Panc1 (cell line): ENCODE results near the gene WDR4. TPM values are rescaled to one million over a fixed set of nuclear protein-coding genes. Genes with fewer than 3 reads are reported as not detected.

Experiments used
- ATAC-seq: fragments of 200-7000 bp; cut with Tn5 transposase; 2 replicates; pipeline ENCODE4 v1.9.1; 2020; ENCODE audit warnings: mild to moderate bottlenecking, moderate library complexity
- BruUV-seq: library from RNA; stranded (reverse); fragments of 400-500 nt; replicated peaks from 2 replicates; lab custom pipeline; 2021; lab: Mats Ljungman, UMichigan
- CTCF ChIA-PET: fragments of 300-600 bp; sonication (Branson Sonifier 250); formaldehyde crosslinking; loops from one replicate; lab custom pipeline; 2022; ENCODE audit warnings: antibody characterized with exemption; lab: Charles Lee
- POLR2A ChIA-PET: fragments of 300-600 bp; sonication (Branson Sonifier 250); formaldehyde crosslinking; loops from one replicate; lab custom pipeline; 2022; ENCODE audit warnings: antibody characterized with exemption; lab: Charles Lee
- DNase-seq: peaks from one replicate; pipeline ENCODE4 v3.0.0-alpha.2; 2010; ENCODE audit warnings: low read depth, low spot score
- H3K27ac ChIP-seq: 2 replicates; pipeline ENCODE4 v1.5.1; 2011; ENCODE audit warnings: mild to moderate bottlenecking, low read length, inconsistent platforms
- H3K27me3 ChIP-seq: fragments of 200-500 bp; sonication (Bioruptor generic); 2 replicates; pipeline ENCODE4 v1.6.0; 2014; ENCODE audit warnings: low read length, inconsistent platforms; ENCODE audit not compliant: control insufficient read depth, insufficient read depth
- H3K36me3 ChIP-seq: fragments of 200-500 bp; sonication (Bioruptor generic); 2 replicates; pipeline ENCODE4 v1.5.1; 2014; ENCODE audit warnings: inconsistent platforms, mild to moderate bottlenecking, low read length, moderate library complexity; ENCODE audit not compliant: control insufficient read depth, insufficient read depth
- H3K4me1 ChIP-seq: 2 replicates; pipeline ENCODE4 v1.5.1; 2011; ENCODE audit warnings: inconsistent platforms, mild to moderate bottlenecking, low read length, moderate library complexity; ENCODE audit not compliant: control insufficient read depth, insufficient read depth
- H3K4me3 ChIP-seq, 2 experiments: 2 replicates each; pipeline ENCODE4 v1.5.1; 2011 to 2012; ENCODE audit warnings: low read depth in 2 of 2, low read length in 2 of 2, mild to moderate bottlenecking in 2 of 2, inconsistent platforms in 1 of 2, moderate library complexity in 1 of 2
- H3K9me3 ChIP-seq: fragments of 200-500 bp; sonication (Bioruptor generic); 2 replicates; pipeline ENCODE4 v1.5.1; 2014; ENCODE audit warnings: low read depth, mild to moderate bottlenecking, inconsistent platforms, low read length, moderate library complexity; ENCODE audit not compliant: control insufficient read depth, insufficient read depth
- POLR2AphosphoS5 ChIP-seq: IDR thresholded peaks from 2 replicates; pipeline ENCODE4 v1.6.1; 2012; ENCODE audit warnings: mild to moderate bottlenecking, low read depth, low read length, moderate library complexity
- REST ChIP-seq, 2 experiments: IDR thresholded peaks; 2 replicates each; pipeline ENCODE4 v1.6.1; 2011 to 2012; ENCODE audit warnings: low read depth in 2 of 2, control low read depth in 1 of 2, low read length in 1 of 2, mild to moderate bottlenecking in 1 of 2, moderate library complexity in 1 of 2; ENCODE audit not compliant: insufficient read depth in 1 of 2
- SIN3A ChIP-seq: IDR thresholded peaks from 2 replicates; pipeline ENCODE4 v1.6.1; 2012; ENCODE audit warnings: low read depth, mild to moderate bottlenecking, low read length, moderate library complexity, borderline replicate concordance; ENCODE audit not compliant: insufficient read depth
- TCF7L2 ChIP-seq: IDR thresholded peaks from 2 replicates; pipeline ENCODE4 v1.6.1; 2011; ENCODE audit warnings: mild to moderate bottlenecking, low read depth, low read length, inconsistent platforms
- in situ Hi-C: cut with HindIII; loops from 2 replicates; pipeline ENCODE4 v1.10.0; 2016; ENCODE audit warnings: low sequenced_read_pairs, low pct_unique_long_range_greater_than_20kb
- intact Hi-C: fragments of 100-400 bp; cut with micrococcal nuclease; formaldehyde crosslinking; loops from one replicate; pipeline ENCODE4 v1.10.0; 2022; ENCODE audit not compliant: unreplicated experiment
- total RNA-seq: library from RNA; stranded (reverse); gene quantifications from one replicate; pipeline ENCODE4 v1.2.1, GENCODE V29; 2021; ENCODE audit not compliant: unreplicated experiment
- TF ChIP-seq, protein P1 (sequence below): fragments of 450-650 bp; IDR thresholded peaks from 2 replicates; pipeline ENCODE4 v1.5.1; 2017; ENCODE audit warnings: mild to moderate bottlenecking

WDR4 gene
- total RNA-seq, 1 experiment from 2014 or later = 36.7 TPM

GRCh38 chr21:42830456-42831455 is 48.6 kb downstream of the WDR4 start:
- BruUV-seq = no TSS peak
- POLR2A ChIA-PET = no interaction called here
- Histone ChIP-seq H3K36me3 (no peaks in the 10 kb centered on the region), H3K27ac (no peak overlapping the region), H3K9me3 (no peaks in the 10 kb centered on the region), H3K4me3 (no peak overlapping the region), H3K27me3 (no peaks in the 10 kb centered on the region), H3K4me1 (no peaks in the 10 kb centered on the region)
- DNase-seq (no peak), ATAC-seq (no peak)
- CTCF ChIA-PET = interaction anchor here (0.6 to 0.7 kb wide), 2 partner anchors 146 to 292 kb away, joined by 3 read pairs; no protein-coding TSS in a partner anchor
- intact Hi-C loops = loop anchor here (5.0 kb wide), 1 partner anchor 238 kb away; no protein-coding TSS in a partner anchor
- TF ChIP-seq REST (IDR thresholded peaks at IDR 0.05; ENCODE audit: insufficient read depth in 1 of 2, low read depth in 2 of 2, low read length in 1 of 2) = no peak
- no peak for TF ChIP-seq POLR2AphosphoS5
- TF ChIP-seq SIN3A = no peak
- TF ChIP-seq, protein P1, sequence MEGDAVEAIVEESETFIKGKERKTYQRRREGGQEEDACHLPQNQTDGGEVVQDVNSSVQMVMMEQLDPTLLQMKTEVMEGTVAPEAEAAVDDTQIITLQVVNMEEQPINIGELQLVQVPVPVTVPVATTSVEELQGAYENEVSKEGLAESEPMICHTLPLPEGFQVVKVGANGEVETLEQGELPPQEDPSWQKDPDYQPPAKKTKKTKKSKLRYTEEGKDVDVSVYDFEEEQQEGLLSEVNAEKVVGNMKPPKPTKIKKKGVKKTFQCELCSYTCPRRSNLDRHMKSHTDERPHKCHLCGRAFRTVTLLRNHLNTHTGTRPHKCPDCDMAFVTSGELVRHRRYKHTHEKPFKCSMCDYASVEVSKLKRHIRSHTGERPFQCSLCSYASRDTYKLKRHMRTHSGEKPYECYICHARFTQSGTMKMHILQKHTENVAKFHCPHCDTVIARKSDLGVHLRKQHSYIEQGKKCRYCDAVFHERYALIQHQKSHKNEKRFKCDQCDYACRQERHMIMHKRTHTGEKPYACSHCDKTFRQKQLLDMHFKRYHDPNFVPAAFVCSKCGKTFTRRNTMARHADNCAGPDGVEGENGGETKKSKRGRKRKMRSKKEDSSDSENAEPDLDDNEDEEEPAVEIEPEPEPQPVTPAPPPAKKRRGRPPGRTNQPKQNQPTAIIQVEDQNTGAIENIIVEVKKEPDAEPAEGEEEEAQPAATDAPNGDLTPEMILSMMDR = peak; percentile 39
- TF ChIP-seq TCF7L2 = no peak
- in situ Hi-C loops = no loop called here

DNA sequence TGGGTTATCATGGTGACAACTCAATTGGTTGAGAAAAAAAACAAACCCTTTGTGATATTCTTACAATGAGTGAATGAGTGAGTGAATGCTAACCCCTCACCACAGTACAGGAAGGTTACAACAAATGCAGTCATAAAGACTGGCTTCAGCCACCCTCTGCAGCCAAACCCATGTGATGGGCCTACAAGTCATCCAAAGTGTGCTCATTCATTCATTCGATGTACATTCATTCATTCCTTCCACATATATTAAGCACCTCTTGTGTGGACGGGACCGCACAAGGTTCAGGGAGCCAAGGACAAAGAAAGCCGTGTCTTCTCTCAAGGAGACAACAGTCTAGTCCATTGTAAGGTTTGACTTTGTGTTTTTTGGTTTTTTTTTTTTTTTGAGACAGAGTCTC is 49.4 kb downstream of the WDR4 start:
- ATAC-seq = no peak
- ChIA-PET POLR2A (no interaction called here), CTCF (no interaction called here)
- in situ Hi-C loops (no loop called here), intact Hi-C loops (loop anchor here (5.0 kb wide), 1 partner anchor 238 kb away; no protein-coding TSS in a partner anchor)
- Histone ChIP-seq H3K4me1 (no peaks in the 10 kb centered on the region), H3K36me3 (no peaks in the 10 kb centered on the region), H3K27ac (no peak overlapping the region), H3K27me3 (no peaks in the 10 kb centered on the region), H3K4me3 (no peak overlapping the region), H3K9me3 (no peaks in the 10 kb centered on the region)
- TF ChIP-seq, protein P1 = no peak
- no peak for TF ChIP-seq TCF7L2
- no peak; the same call in 1 of the 2 replicates for TF ChIP-seq POLR2AphosphoS5
- TF ChIP-seq REST (IDR thresholded peaks at IDR 0.05; ENCODE audit: insufficient read depth in 1 of 2, low read depth in 2 of 2, low read length in 1 of 2) = no peak
- no peak for DNase-seq
- BruUV-seq = no TSS peak
